ENCODE results near the gene DHRS3. TPM values are rescaled to one million over a fixed set of nuclear protein-coding genes. Genes with fewer than 3 reads are reported as not detected.
A peak's percentile ranks its signal among the peaks of the same experiment; 100 is the strongest.

DHRS3 gene
- total and polyA plus RNA-seq, 8 donors: 47.7 to 98.6 (median 62.0) TPM

GRCh38 chr1:12594966-12595756 lies 22.8 kb downstream of the DHRS3 start:
- WGBS, 2 donors: 52 to 57% methylated on average over 39 to 47 of the region's 47 CpGs
- DNase-seq: peak in 5 of 6 donors; percentile 39 to 78 (median 54)
- no peak for FAIRE-seq
- Histone ChIP-seq H3K27ac (peak overlapping the region in 3 of 4 donors; percentile 31 to 85 (median 74)), H3K4me1 (peaks cover 16 to 44% (median 20%) of the 10 kb centered on the region in 3 donors), H3K4me3 (peak overlapping the region in 1 of 4 donors; percentile 22), H3K36me3 (peaks cover 0 to 6% (median 0%) of the 10 kb centered on the region in 3 donors), H3K9me3 (no peaks in the 10 kb centered on the region), H3K27me3 (no peaks in the 10 kb centered on the region)
- ATAC-seq: peak; percentile 43 to 53 (median 46)
- no peak for TF ChIP-seq CTCF (IDR thresholded peaks at IDR 0.05)
- intact Hi-C loops (cut with DNase I): no loop called here

- ATAC-seq (no peak), FAIRE-seq (no peak), DNase-seq (no peak)
- intact Hi-C loops (cut with DNase I): no loop called here
- Histone ChIP-seq H3K36me3 (peaks cover 0 to 6% (median 0%) of the 10 kb centered on the region in 3 donors), H3K27me3 (no peaks in the 10 kb centered on the region), H3K4me1 (peaks cover 10 to 38% (median 14%) of the 10 kb centered on the region in 3 donors), H3K9me3 (no peaks in the 10 kb centered on the region), H3K27ac (peak overlapping the region in 2 of 4 donors; percentile 74 to 85), H3K4me3 (peak overlapping the region in 1 of 4 donors; percentile 22)
- no peak for TF ChIP-seq CTCF (IDR thresholded peaks at IDR 0.05)
- 85 to 92% methylated on average over 6 of the region's 6 CpGs for WGBS, 2 donors
These were observed 23.5 kb downstream of the DHRS3 start for GRCh38 chr1:12594490-12594889.

- DNase-seq: no peak
- FAIRE-seq: no peak
- Histone ChIP-seq H3K4me1 (peaks cover 5 to 29% (median 12%) of the 10 kb centered on the region in 3 donors), H3K27me3 (no peaks in the 10 kb centered on the region), H3K36me3 (peaks cover 0 to 6% (median 0%) of the 10 kb centered on the region in 3 donors), H3K27ac (peak overlapping the region in 1 of 4 donors; percentile 37), H3K4me3 (no peak overlapping the region), H3K9me3 (no peaks in the 10 kb centered on the region)
- no peak for TF ChIP-seq CTCF (IDR thresholded peaks at IDR 0.05)
- no peak for ATAC-seq
- WGBS, 2 donors: 45 to 55% methylated on average over 7 of the region's 7 CpGs
- intact Hi-C loops (cut with DNase I): no loop called here
These were observed 24.4 kb downstream of the DHRS3 start for GRCh38 chr1:12593621-12594066.

GRCh38 chr1:12592496-12592895 lies 25.5 kb downstream of the DHRS3 start:
- H3K4me3 ChIP-seq: no peak overlapping the region
- FAIRE-seq (no peak), DNase-seq (no peak), ATAC-seq (no peak)
- H3K4me1 ChIP-seq: peaks cover 3 to 19% (median 5%) of the 10 kb centered on the region in 3 donors
- WGBS, 2 donors: 83 to 89% methylated on average over 7 of the region's 7 CpGs
- no peak for TF ChIP-seq CTCF (IDR thresholded peaks at IDR 0.05)
- H3K36me3 ChIP-seq: peaks cover 0 to 6% (median 0%) of the 10 kb centered on the region in 3 donors
- H3K27me3 ChIP-seq: no peaks in the 10 kb centered on the region
- no peaks in the 10 kb centered on the region for H3K9me3 ChIP-seq
- intact Hi-C loops (cut with DNase I): no loop called here
- H3K27ac ChIP-seq: peak overlapping the region in 1 of 4 donors; percentile 37
